WTC11 (cell line): ENCODE results near the gene HSDL2. TPM values are rescaled to one million over a fixed set of nuclear protein-coding genes. Genes with fewer than 3 reads are reported as not detected.

Experiments
- ATAC-seq: fragments of 200-7000 bp; cut with Tn5 transposase; 2 replicates; pipeline ENCODE4 v1.10.0; 2021; ENCODE audit warnings: mild to moderate bottlenecking, moderate library complexity
- CTCF ChIA-PET: fragments of 300-600 bp; sonication (Branson Sonifier 250); formaldehyde crosslinking; loops from one replicate; lab custom pipeline; 2021; ENCODE audit warnings: antibody characterized with exemption; lab: Charles Lee
- POLR2A ChIA-PET: fragments of 350-600 bp; sonication (Branson Sonifier 250); formaldehyde crosslinking; loops from one replicate; lab custom pipeline; 2021; ENCODE audit warnings: antibody characterized with exemption; lab: Charles Lee
- DNase-seq: peaks from one replicate; pipeline ENCODE4 v3.0.0; 2021; ENCODE audit warnings: low spot score
- H3K27ac Mint-ChIP-seq: 2 replicates; pipeline ENCODE4 v1.8.0; 2021; ENCODE audit warnings: mixed read lengths
- H3K27me3 Mint-ChIP-seq: 2 replicates; pipeline ENCODE4 v1.8.0; 2021; ENCODE audit warnings: low read depth, mild to moderate bottlenecking, moderate library complexity, mixed read lengths
- H3K36me3 Mint-ChIP-seq: 2 replicates; pipeline ENCODE4 v1.8.0; 2021; ENCODE audit warnings: mixed read lengths
- H3K4me1 Mint-ChIP-seq: 2 replicates; pipeline ENCODE4 v1.8.0; 2022; ENCODE audit warnings: mixed read lengths
- H3K4me3 Mint-ChIP-seq: 2 replicates; pipeline ENCODE4 v1.8.0; 2021; ENCODE audit warnings: mild to moderate bottlenecking, moderate library complexity, mixed read lengths
- H3K9me3 Mint-ChIP-seq: 2 replicates; pipeline ENCODE4 v1.8.0; 2021; ENCODE audit warnings: mixed read lengths
- GABPB1 ChIP-seq: sonication (generic); formaldehyde crosslinking; IDR thresholded peaks from 2 replicates; pipeline ENCODE4 v1.8.1; 2023; ENCODE audit warnings: mild to moderate bottlenecking, missing genetic modification reagents
- MXD4 ChIP-seq: fragments of 250-450 bp; sonication (Bioruptor Pico); IDR thresholded peaks from 2 replicates; pipeline ENCODE4 v1.8.0; 2021; ENCODE audit warnings: mild to moderate bottlenecking, moderate library complexity, borderline replicate concordance
- NFE2L1 ChIP-seq: sonication (generic); formaldehyde crosslinking; IDR thresholded peaks from 2 replicates; pipeline ENCODE4 v1.8.1; 2023; ENCODE audit warnings: missing genetic modification reagents
- OVOL2 ChIP-seq: fragments of 250-450 bp; sonication (Bioruptor Pico); IDR thresholded peaks from 2 replicates; pipeline ENCODE4 v1.9.0; 2021; ENCODE audit warnings: mild to moderate bottlenecking, borderline replicate concordance
- SOX15 ChIP-seq: fragments of 250-450 bp; sonication (Bioruptor Pico); IDR thresholded peaks from 2 replicates; pipeline ENCODE4 v1.9.0; 2021; ENCODE audit warnings: mild to moderate bottlenecking
- TEAD1 ChIP-seq: sonication (generic); formaldehyde crosslinking; IDR thresholded peaks from 2 replicates; pipeline ENCODE4 v1.8.0; 2022; ENCODE audit warnings: mild to moderate bottlenecking, missing genetic modification reagents
- TEAD4 ChIP-seq: sonication (generic); formaldehyde crosslinking; IDR thresholded peaks from 2 replicates; pipeline ENCODE4 v1.8.0; 2022; ENCODE audit warnings: mild to moderate bottlenecking, missing genetic modification reagents
- ZNF121 ChIP-seq: sonication (generic); formaldehyde crosslinking; IDR thresholded peaks from 2 replicates; pipeline ENCODE4 v1.8.0; 2023; ENCODE audit warnings: missing genetic modification reagents
- total RNA-seq: library from RNA; stranded (reverse); gene quantifications from 3 replicates; pipeline ENCODE4 v1.2.3, GENCODE V29; 2021
- TF ChIP-seq, protein P1 (sequence below): fragments of 250-450 bp; sonication (Bioruptor Pico); IDR thresholded peaks from 2 replicates; pipeline ENCODE4 v1.9.0; 2021; ENCODE audit warnings: moderate library complexity, mild to moderate bottlenecking, inconsistent platforms, borderline replicate concordance
- TF ChIP-seq, protein P2 (sequence below): sonication (generic); formaldehyde crosslinking; IDR thresholded peaks from 2 replicates; pipeline ENCODE4 v1.8.0; 2022; ENCODE audit warnings: mild to moderate bottlenecking, missing genetic modification reagents
- TF ChIP-seq, protein P3 (sequence below): fragments of 200-600 bp; IDR thresholded peaks from 2 replicates; pipeline ENCODE4 v1.8.0; 2022; ENCODE audit warnings: antibody characterized with exemption
- TF ChIP-seq, protein P4 (sequence below): sonication (generic); formaldehyde crosslinking; IDR thresholded peaks from 2 replicates; pipeline ENCODE4 v1.8.1; 2022; ENCODE audit warnings: mild to moderate bottlenecking, missing genetic modification reagents, moderate library complexity, borderline replicate concordance
- TF ChIP-seq, protein P5 (sequence below): sonication (generic); formaldehyde crosslinking; IDR thresholded peaks from 2 replicates; pipeline ENCODE4 v1.8.1; 2023; ENCODE audit warnings: mild to moderate bottlenecking, missing genetic modification reagents, moderate library complexity
- TF ChIP-seq, protein P6 (sequence below): sonication (generic); formaldehyde crosslinking; IDR thresholded peaks from 2 replicates; pipeline ENCODE4 v1.8.0; 2023; ENCODE audit warnings: missing genetic modification reagents, mild to moderate bottlenecking, borderline replicate concordance
- TF ChIP-seq, protein P7 (sequence below): sonication (generic); formaldehyde crosslinking; IDR thresholded peaks from 2 replicates; pipeline ENCODE4 v1.8.1; 2022; ENCODE audit warnings: low read depth, missing genetic modification reagents, borderline replicate concordance
- TF ChIP-seq, protein P8 (sequence below): sonication (generic); formaldehyde crosslinking; IDR thresholded peaks from 2 replicates; pipeline ENCODE4 v1.8.1; 2023; ENCODE audit warnings: mild to moderate bottlenecking, missing genetic modification reagents

HSDL2 gene
- total RNA-seq, 1 experiment from 2014 or later: 13.8 TPM

DNA sequence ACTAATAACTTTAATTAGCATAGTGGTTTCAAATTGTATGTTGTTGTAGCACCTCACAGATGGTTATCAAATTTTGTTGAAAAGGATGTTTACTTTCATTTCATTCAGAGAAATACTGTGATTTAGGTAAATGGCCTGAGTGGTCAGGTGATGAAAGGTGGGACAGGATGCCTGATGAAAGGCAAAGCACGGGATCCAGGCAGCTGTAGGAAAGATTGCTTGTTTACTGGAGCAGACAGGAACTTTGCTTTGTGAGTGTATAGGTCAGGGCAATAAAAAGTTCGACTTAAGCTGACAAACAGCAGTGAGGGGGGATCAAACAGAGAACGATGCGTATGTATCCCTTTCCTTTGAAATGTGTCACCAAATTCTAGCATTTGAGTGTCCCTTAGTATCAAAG, 125.7 kb downstream of the HSDL2 start:
- DNase-seq (no peak), ATAC-seq (no peak)
- Mint-ChIP-seq H3K27me3 (no peaks in the 10 kb centered on the region), H3K36me3 (no peaks in the 10 kb centered on the region), H3K27ac (peak overlapping the region; percentile 75; the same call in 1 of the 2 replicates), H3K4me3 (no peak overlapping the region), H3K9me3 (no peaks in the 10 kb centered on the region), H3K4me1 (peaks cover 36% of the 10 kb centered on the region)
- ChIA-PET CTCF (no interaction called here), POLR2A (interaction anchor here (0.6 kb wide), 1 partner anchor 110 kb away, joined by 4 read pairs; no protein-coding TSS in a partner anchor)
- TF ChIP-seq GABPB1 (CRISPR knock-in tag): 0 out of 2 replicates have a peak, but pooled peaks have one; percentile 25
- TF ChIP-seq, protein P1, sequence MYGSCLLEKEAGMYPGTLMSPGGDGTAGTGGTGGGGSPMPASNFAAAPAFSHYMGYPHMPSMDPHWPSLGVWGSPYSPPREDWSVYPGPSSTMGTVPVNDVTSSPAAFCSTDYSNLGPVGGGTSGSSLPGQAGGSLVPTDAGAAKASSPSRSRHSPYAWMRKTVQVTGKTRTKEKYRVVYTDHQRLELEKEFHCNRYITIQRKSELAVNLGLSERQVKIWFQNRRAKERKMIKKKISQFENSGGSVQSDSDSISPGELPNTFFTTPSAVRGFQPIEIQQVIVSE (CRISPR knock-in tag): no peak

DNA sequence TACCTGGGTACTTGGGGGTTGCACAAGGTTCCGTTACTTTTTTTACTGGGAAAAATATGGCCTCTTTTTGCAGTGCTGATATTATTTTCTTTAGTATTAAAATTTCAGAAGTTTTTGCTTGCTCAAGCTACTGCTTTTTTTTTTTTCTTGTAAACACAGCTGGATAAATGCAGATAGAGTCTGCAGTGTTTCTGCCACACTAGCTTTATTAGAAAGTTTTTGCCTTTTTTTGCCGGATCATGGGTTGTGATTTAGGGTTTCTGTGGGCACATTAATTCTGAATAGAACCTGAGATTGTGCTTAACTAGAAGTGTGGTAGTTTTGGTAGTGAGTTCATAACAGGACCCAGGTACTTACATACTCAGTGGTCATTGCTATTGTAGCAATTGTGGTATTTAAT, 126.7 kb downstream of the HSDL2 start:
- Mint-ChIP-seq H3K27me3 (no peaks in the 10 kb centered on the region), H3K9me3 (no peaks in the 10 kb centered on the region), H3K4me1 (peaks cover 31% of the 10 kb centered on the region), H3K27ac (peak overlapping the region; percentile 88), H3K4me3 (no peak overlapping the region), H3K36me3 (no peaks in the 10 kb centered on the region)
- ChIA-PET CTCF (no interaction called here), POLR2A (no interaction called here)
- ATAC-seq (no peak), DNase-seq (no peak)
- no peak for TF ChIP-seq TEAD1 (CRISPR knock-in tag)
- TF ChIP-seq, protein P2, sequence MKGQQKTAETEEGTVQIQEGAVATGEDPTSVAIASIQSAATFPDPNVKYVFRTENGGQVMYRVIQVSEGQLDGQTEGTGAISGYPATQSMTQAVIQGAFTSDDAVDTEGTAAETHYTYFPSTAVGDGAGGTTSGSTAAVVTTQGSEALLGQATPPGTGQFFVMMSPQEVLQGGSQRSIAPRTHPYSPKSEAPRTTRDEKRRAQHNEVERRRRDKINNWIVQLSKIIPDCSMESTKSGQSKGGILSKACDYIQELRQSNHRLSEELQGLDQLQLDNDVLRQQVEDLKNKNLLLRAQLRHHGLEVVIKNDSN (CRISPR knock-in tag): no peak
- TF ChIP-seq, protein P3, sequence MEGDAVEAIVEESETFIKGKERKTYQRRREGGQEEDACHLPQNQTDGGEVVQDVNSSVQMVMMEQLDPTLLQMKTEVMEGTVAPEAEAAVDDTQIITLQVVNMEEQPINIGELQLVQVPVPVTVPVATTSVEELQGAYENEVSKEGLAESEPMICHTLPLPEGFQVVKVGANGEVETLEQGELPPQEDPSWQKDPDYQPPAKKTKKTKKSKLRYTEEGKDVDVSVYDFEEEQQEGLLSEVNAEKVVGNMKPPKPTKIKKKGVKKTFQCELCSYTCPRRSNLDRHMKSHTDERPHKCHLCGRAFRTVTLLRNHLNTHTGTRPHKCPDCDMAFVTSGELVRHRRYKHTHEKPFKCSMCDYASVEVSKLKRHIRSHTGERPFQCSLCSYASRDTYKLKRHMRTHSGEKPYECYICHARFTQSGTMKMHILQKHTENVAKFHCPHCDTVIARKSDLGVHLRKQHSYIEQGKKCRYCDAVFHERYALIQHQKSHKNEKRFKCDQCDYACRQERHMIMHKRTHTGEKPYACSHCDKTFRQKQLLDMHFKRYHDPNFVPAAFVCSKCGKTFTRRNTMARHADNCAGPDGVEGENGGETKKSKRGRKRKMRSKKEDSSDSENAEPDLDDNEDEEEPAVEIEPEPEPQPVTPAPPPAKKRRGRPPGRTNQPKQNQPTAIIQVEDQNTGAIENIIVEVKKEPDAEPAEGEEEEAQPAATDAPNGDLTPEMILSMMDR: no peak
- TF ChIP-seq, protein P4, sequence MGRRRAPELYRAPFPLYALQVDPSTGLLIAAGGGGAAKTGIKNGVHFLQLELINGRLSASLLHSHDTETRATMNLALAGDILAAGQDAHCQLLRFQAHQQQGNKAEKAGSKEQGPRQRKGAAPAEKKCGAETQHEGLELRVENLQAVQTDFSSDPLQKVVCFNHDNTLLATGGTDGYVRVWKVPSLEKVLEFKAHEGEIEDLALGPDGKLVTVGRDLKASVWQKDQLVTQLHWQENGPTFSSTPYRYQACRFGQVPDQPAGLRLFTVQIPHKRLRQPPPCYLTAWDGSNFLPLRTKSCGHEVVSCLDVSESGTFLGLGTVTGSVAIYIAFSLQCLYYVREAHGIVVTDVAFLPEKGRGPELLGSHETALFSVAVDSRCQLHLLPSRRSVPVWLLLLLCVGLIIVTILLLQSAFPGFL: no peak
- TF ChIP-seq OVOL2 (CRISPR knock-in tag): no peak
- no peak for TF ChIP-seq SOX15 (CRISPR knock-in tag)
- TF ChIP-seq, protein P5, sequence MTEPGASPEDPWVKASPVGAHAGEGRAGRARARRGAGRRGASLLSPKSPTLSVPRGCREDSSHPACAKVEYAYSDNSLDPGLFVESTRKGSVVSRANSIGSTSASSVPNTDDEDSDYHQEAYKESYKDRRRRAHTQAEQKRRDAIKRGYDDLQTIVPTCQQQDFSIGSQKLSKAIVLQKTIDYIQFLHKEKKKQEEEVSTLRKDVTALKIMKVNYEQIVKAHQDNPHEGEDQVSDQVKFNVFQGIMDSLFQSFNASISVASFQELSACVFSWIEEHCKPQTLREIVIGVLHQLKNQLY (CRISPR knock-in tag): no peak
- no peak for TF ChIP-seq MXD4
- TF ChIP-seq NFE2L1 (CRISPR knock-in tag): no peak
- TF ChIP-seq, protein P6, sequence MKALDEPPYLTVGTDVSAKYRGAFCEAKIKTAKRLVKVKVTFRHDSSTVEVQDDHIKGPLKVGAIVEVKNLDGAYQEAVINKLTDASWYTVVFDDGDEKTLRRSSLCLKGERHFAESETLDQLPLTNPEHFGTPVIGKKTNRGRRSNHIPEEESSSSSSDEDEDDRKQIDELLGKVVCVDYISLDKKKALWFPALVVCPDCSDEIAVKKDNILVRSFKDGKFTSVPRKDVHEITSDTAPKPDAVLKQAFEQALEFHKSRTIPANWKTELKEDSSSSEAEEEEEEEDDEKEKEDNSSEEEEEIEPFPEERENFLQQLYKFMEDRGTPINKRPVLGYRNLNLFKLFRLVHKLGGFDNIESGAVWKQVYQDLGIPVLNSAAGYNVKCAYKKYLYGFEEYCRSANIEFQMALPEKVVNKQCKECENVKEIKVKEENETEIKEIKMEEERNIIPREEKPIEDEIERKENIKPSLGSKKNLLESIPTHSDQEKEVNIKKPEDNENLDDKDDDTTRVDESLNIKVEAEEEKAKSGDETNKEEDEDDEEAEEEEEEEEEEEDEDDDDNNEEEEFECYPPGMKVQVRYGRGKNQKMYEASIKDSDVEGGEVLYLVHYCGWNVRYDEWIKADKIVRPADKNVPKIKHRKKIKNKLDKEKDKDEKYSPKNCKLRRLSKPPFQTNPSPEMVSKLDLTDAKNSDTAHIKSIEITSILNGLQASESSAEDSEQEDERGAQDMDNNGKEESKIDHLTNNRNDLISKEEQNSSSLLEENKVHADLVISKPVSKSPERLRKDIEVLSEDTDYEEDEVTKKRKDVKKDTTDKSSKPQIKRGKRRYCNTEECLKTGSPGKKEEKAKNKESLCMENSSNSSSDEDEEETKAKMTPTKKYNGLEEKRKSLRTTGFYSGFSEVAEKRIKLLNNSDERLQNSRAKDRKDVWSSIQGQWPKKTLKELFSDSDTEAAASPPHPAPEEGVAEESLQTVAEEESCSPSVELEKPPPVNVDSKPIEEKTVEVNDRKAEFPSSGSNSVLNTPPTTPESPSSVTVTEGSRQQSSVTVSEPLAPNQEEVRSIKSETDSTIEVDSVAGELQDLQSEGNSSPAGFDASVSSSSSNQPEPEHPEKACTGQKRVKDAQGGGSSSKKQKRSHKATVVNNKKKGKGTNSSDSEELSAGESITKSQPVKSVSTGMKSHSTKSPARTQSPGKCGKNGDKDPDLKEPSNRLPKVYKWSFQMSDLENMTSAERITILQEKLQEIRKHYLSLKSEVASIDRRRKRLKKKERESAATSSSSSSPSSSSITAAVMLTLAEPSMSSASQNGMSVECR (CRISPR knock-in tag): no peak
- TF ChIP-seq ZNF121 (CRISPR knock-in tag): no peak
- TF ChIP-seq, protein P7, sequence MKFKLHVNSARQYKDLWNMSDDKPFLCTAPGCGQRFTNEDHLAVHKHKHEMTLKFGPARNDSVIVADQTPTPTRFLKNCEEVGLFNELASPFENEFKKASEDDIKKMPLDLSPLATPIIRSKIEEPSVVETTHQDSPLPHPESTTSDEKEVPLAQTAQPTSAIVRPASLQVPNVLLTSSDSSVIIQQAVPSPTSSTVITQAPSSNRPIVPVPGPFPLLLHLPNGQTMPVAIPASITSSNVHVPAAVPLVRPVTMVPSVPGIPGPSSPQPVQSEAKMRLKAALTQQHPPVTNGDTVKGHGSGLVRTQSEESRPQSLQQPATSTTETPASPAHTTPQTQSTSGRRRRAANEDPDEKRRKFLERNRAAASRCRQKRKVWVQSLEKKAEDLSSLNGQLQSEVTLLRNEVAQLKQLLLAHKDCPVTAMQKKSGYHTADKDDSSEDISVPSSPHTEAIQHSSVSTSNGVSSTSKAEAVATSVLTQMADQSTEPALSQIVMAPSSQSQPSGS: no peak
- TF ChIP-seq TEAD4 (CRISPR knock-in tag): no peak
- no peak for TF ChIP-seq GABPB1 (CRISPR knock-in tag)
- TF ChIP-seq, protein P8, sequence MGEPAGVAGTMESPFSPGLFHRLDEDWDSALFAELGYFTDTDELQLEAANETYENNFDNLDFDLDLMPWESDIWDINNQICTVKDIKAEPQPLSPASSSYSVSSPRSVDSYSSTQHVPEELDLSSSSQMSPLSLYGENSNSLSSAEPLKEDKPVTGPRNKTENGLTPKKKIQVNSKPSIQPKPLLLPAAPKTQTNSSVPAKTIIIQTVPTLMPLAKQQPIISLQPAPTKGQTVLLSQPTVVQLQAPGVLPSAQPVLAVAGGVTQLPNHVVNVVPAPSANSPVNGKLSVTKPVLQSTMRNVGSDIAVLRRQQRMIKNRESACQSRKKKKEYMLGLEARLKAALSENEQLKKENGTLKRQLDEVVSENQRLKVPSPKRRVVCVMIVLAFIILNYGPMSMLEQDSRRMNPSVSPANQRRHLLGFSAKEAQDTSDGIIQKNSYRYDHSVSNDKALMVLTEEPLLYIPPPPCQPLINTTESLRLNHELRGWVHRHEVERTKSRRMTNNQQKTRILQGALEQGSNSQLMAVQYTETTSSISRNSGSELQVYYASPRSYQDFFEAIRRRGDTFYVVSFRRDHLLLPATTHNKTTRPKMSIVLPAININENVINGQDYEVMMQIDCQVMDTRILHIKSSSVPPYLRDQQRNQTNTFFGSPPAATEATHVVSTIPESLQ (CRISPR knock-in tag): no peak
